GM12872 (cell line): ENCODE data around the gene PRKCB.

Experiments used
- TF ChIP-seq, protein P1 (sequence below): IDR thresholded peaks from 3 replicates; pipeline ENCODE4 v1.5.1; 2011; ENCODE audit warnings: low read depth, mild to moderate bottlenecking, low read length, moderate library complexity; ENCODE audit not compliant: insufficient read depth

The PRKCB gene

DNA sequence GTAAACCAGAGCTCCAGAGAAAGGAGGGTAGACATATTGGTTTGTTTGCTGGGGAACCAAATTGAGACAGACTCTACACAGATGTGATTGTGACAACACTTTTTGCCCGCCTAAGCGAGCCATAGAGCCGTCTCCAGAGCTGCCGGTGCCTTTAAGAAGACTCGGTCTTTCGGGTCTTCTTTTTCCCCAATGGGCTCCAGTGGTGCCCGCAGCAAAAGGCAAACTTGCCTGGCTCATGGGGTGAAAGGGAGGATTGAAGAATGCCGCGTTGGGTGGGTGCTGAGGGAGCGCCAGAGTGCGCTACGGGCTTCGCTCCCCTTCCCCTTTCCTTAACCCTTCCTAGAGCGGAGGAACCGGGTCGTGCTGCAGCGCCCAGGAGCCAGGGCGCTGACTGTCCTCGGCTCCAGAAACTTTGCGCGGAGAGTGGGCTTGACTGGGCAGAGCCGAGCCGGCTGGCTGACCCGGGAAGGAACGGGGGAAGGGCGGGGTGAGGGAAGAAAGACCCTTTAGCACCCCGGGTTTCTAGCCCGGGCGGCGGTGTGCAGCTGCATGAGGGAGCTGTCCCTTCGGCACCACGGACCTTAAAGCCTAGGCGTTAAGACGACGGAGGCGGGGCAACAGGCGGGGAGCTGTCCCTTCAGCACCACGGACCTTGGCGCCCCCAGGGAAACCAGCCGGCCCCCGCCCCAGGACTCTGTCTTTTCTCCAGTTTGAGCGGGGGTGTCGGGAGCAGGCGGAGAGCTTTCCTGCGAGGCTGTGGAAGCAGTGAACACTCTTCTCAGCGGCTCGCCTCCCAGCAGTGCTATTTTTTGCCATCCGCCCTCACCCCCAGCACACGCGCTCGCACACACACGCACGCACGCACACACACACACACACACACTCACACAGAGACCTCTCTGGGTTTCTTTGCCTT is 419.9 kb downstream of the PRKCB start, which contains the start of gene CACNG3:
CACNG3 (plus strand) TSS at position 880 of the 916 bp plus-strand sequence. CDS start 420 bp downstream, outside the sequence.
- TF ChIP-seq, protein P1, sequence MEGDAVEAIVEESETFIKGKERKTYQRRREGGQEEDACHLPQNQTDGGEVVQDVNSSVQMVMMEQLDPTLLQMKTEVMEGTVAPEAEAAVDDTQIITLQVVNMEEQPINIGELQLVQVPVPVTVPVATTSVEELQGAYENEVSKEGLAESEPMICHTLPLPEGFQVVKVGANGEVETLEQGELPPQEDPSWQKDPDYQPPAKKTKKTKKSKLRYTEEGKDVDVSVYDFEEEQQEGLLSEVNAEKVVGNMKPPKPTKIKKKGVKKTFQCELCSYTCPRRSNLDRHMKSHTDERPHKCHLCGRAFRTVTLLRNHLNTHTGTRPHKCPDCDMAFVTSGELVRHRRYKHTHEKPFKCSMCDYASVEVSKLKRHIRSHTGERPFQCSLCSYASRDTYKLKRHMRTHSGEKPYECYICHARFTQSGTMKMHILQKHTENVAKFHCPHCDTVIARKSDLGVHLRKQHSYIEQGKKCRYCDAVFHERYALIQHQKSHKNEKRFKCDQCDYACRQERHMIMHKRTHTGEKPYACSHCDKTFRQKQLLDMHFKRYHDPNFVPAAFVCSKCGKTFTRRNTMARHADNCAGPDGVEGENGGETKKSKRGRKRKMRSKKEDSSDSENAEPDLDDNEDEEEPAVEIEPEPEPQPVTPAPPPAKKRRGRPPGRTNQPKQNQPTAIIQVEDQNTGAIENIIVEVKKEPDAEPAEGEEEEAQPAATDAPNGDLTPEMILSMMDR: no peak

DNA sequence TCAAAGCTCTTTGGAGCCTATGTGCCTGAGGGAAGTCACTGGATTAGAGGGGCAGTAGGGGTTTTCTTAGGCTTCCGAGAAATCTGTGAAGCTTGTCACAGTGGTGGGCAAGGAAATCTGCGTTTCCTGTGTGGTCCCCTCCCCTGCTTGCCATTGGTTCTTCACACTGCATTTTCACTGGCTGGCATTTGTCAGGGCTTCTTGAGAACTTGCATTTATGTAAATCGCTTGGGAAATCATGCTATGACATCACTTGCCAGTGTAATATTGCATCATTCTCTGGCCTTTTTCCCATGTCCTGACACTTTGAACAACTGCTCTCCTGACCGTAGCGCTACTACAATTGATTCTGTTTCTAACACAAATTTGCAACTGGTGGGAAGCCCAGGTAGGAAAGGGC is 422.2 kb downstream of the PRKCB start:
- TF ChIP-seq, protein P1: no peak

DNA sequence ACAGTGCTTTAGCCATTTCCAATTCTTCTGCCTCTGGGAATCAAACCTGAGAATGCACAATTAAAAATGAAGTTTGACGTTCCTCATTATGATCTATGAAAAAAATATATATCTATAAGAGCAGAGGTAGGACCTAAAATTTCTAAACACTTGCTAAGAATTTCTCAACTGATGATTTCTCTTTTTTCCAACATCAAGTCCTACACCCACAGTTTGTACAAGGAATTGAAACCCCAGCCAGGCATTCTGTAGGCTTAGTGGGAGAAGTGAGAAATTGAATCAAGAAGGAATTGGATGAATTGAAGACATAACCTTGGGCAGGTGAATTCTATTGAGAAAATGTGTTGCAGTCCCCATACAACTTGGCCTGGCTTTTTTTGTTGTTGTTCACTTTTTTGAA is 423.0 kb downstream of the PRKCB start:
- TF ChIP-seq, protein P1: no peak

DNA sequence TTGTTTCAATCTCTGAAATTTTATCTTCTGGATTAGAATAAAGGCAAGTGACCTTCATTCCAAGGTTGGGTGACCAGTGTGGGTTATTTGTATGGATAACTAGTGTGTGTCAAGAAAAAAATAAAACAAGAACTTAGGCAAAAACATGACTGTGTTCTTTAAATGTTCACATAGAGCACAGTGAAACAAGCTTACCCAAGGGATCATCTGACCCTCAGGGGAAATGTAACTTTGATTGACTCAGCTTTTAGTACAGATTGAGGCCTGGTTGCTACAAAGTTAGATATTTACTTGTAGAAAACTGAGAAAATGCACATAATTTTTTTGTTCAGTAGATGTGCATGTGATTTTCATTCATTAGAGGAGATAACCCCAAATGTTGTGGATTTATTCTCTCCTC is 427.0 kb downstream of the PRKCB start:
- TF ChIP-seq, protein P1: no peak
